Mesothelial cell of epicardium (in vitro differentiated cells): ENCODE measurements around the gene RCOR1. TPM values are rescaled to one million over a fixed set of nuclear protein-coding genes. Genes with fewer than 3 reads are reported as not detected.

Experiments
- DNase-seq, 2 experiments: peaks; one replicate each; pipeline ENCODE4 v3.0.0; 2021; ENCODE audit warnings: low spot score in 2 of 2; ENCODE audit not compliant: unreplicated experiment in 2 of 2
- H3K27ac Mint-ChIP-seq: 2 replicates; pipeline ENCODE4 v1.8.0; 2021; ENCODE audit warnings: mixed read lengths
- H3K27me3 Mint-ChIP-seq: 2 replicates; pipeline ENCODE4 v1.8.0; 2021; ENCODE audit warnings: low read depth, mixed read lengths
- H3K36me3 Mint-ChIP-seq: 2 replicates; pipeline ENCODE4 v1.8.0; 2021; ENCODE audit warnings: mixed read lengths
- H3K4me1 Mint-ChIP-seq: 2 replicates; pipeline ENCODE4 v1.8.0; 2021; ENCODE audit warnings: mixed read lengths
- H3K4me3 Mint-ChIP-seq: 2 replicates; pipeline ENCODE4 v1.8.0; 2021; ENCODE audit warnings: mild to moderate bottlenecking, moderate library complexity, mixed read lengths
- H3K9me3 Mint-ChIP-seq: 2 replicates; pipeline ENCODE4 v1.8.0; 2021; ENCODE audit warnings: mixed read lengths
- CTCF ChIP-seq: fragments of 200-600 bp; sonication (generic); IDR thresholded peaks from one replicate; pipeline ENCODE4 v1.5.0; 2021; ENCODE audit warnings: antibody characterized with exemption; ENCODE audit not compliant: unreplicated experiment
- total RNA-seq: library from RNA; stranded (reverse); gene quantifications from 3 replicates; pipeline ENCODE4 v1.2.1, GENCODE V29; 2021

RCOR1 gene
- total RNA-seq, 1 donor from 2014 or later = 47.4 TPM

DNA sequence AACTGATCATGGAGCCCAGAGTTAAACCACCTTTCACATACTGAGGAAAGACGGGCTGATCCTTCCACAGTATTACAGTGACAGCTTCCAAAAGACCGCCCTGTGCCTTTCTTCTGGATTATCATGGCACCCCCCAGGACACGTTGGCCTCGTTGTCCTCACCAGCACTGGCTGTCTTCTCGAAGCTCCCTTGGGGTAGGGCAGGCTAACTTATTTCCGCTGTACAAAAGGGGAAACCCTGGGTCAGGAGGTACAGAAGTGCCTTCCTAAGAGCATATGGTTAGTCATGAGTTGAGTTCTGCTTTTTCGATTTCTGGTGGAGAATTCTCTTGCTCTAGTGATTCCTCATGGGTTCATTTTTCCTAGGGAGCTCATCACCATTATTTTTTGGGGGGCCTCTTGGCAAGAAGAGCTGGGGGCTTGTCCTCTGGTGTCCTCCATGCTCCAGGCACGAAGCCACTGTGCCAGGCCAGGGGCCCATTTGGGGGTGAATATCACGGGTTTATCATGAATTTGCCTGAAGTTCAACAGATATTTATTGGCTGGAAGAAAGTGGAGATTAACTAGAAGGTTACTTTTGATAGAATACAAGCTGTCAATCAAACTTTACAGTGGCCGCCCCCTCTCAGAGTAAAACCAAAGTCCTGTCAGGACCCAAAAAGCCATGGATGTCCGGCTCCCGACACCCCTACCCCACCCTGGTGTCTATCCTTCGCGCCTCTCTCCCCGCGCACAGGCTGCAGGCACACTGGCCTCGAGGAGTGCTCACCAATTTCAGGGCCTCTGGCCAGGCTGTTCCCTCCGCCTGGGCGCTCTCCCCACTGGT is 176.0 kb downstream of the RCOR1 start:
- DNase-seq = no peak
- H3K27ac Mint-ChIP-seq = no peak overlapping the region
- H3K27me3 Mint-ChIP-seq = no peaks in the 10 kb centered on the region
- H3K4me3 Mint-ChIP-seq = no peak overlapping the region
- H3K36me3 Mint-ChIP-seq = no peaks in the 10 kb centered on the region
- no peak for TF ChIP-seq CTCF
- peaks cover 2% of the 10 kb centered on the region for H3K4me1 Mint-ChIP-seq
- no peaks in the 10 kb centered on the region for H3K9me3 Mint-ChIP-seq

- TF ChIP-seq CTCF = no peak
- H3K36me3 Mint-ChIP-seq = no peaks in the 10 kb centered on the region
- H3K4me1 Mint-ChIP-seq = peaks cover 2% of the 10 kb centered on the region
- no peak overlapping the region for H3K4me3 Mint-ChIP-seq
- H3K27me3 Mint-ChIP-seq = no peaks in the 10 kb centered on the region
- no peak overlapping the region for H3K27ac Mint-ChIP-seq
- no peaks in the 10 kb centered on the region for H3K9me3 Mint-ChIP-seq
- DNase-seq = no peak
These were observed 176.5 kb downstream of the RCOR1 start for GRCh38 chr14:102769049-102769327.

DNA sequence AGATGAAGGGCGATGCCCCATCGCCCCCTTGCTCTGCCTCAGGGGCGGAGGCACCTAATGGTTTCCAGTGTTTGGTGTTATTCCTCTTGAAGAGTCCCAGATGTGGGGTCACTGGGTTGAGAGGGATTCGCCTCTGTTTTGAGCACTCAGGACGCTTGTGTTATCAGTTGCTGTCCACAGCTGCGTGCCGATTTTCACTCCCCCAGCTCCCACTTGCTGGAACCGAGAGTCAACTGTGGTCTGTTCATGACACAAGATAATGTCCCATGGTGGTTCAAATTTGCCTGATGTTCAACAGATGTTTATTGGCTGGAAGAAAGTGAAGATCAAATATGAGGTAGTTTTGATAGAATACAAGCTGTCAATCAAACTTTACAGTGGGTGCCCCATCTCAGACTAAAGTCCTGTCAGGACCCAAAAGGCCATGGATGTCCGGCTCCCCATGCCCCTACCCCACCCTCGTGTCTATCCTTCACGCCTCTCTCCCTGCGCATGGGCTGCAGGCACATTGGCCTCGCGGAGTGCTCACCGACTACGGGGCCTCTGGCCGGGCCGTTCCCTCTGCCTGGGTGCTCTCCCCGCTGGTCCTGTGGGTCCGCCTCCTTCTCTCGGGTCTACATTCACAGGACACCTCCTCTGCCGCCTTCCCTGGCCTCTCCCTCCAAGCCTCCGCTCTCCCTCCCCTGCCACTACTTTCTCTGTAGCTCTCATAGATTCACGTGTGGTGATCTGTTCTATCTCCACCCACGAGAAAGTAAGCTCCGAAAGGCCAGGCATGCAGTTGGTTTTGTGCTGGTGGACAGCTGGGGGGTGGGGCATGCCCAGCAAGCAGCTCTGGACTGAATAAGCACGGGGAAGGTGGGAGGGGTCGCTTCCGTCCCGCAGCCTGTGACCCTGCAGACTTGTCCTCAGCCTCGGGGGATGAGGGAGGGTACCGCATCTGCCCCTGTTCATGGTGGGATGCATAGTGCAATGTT is 178.0 kb downstream of the RCOR1 start:
- Mint-ChIP-seq H3K36me3 (no peaks in the 10 kb centered on the region), H3K4me1 (peaks cover 9% of the 10 kb centered on the region), H3K9me3 (no peaks in the 10 kb centered on the region), H3K27me3 (no peaks in the 10 kb centered on the region), H3K27ac (no peak overlapping the region), H3K4me3 (no peak overlapping the region)
- TF ChIP-seq CTCF = no peak
- no peak for DNase-seq

DNA sequence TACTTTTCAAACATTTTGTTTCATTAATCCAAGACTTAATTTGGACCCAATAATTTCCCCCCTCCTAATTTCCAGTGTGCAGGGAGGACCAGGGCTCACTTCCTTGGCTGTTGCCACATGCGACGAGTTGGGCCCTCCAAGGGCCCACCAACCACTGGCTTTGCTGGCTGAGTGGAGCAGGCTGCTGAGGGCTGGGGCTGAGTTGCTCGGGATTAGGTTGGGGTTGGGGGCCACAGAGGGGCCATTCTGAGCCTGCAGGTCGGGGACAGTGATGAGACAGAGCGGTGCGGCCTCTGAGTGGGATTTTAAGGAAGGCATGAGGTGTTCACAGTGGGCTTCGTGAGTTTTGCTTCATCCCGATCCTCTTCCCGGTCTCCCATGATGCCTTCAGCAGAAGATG is 178.7 kb downstream of the RCOR1 start:
- Mint-ChIP-seq H3K9me3 (no peaks in the 10 kb centered on the region), H3K4me3 (no peak overlapping the region), H3K36me3 (no peaks in the 10 kb centered on the region), H3K27me3 (no peaks in the 10 kb centered on the region), H3K27ac (no peak overlapping the region), H3K4me1 (peaks cover 9% of the 10 kb centered on the region)
- TF ChIP-seq CTCF = no peak
- no peak for DNase-seq

DNA sequence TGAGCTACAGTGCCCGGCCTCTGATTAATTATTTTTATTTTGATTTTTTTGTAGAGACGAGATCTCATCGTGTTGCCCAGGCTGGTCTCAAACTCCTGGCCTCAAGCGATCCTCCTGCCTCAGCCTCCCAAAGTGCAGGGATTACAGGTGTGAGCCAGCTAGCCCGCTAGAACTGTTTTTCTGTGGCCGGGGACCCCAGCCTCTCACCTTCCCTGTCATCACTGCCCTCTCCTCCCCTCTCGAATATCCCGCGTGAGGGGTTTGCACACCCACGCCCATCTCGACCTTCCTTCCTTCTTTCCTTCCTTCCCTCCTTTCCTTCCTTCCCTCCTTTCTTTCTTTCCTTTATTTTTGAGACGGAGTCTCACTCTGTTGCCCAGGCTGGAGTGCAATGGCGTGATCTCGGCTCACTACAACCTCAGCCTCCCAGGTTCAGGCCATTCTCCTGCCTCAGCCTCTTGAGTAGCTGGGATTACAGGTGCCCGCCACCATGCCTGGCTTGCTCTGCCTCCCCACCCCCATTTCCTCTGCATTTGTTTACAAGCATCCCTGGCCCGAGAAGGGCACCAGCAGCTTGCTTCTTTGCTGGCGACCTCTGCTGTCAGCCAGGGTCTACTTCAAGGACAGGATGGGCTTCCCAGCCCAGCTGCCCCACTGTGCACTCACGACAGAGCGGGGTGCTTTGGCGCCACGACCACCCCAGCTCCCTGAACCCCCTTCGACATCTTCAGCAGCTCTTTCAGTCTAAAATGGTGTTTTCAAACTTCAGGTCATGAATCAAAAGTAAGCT is 180.5 kb downstream of the RCOR1 start:
- no peak overlapping the region for H3K4me3 Mint-ChIP-seq
- DNase-seq = no peak
- H3K36me3 Mint-ChIP-seq = no peaks in the 10 kb centered on the region
- H3K27me3 Mint-ChIP-seq = no peaks in the 10 kb centered on the region
- no peak overlapping the region for H3K27ac Mint-ChIP-seq
- TF ChIP-seq CTCF = no peak
- peaks cover 11% of the 10 kb centered on the region for H3K4me1 Mint-ChIP-seq
- no peaks in the 10 kb centered on the region for H3K9me3 Mint-ChIP-seq
